Psoas muscle (tissue), 8 donors: ENCODE results near the gene RPL38. TPM values are rescaled to one million over a fixed set of nuclear protein-coding genes. Genes with fewer than 3 reads are reported as not detected.
A peak's percentile ranks its signal among the peaks of the same experiment; 100 is the strongest.

Source experiments
- ATAC-seq, 4 donors: fragments of 200-7000 bp; cut with Tn5 transposase; one replicate each; pipeline ENCODE4 v1.9.1; 2020; ENCODE audit warnings: moderate library complexity in 3 of 4, mild to moderate bottlenecking in 2 of 4
- DNase-seq, 2 donors: peaks; one replicate each; pipeline ENCODE4 v3.0.0-alpha.2; 2020
- H3K27ac ChIP-seq: fragments of 200-600 bp; one replicate; pipeline ENCODE4 v1.8.0; 2022
- H3K27me3 ChIP-seq, 3 donors: fragments of 200-600 bp in 1 of 3; one replicate each; pipeline versions ENCODE4 v1.6.1 to v1.8.0; 2013 to 2022; ENCODE audit warnings: low read length in 2 of 3, mild to moderate bottlenecking in 2 of 3, moderate library complexity in 1 of 3; ENCODE audit not compliant: insufficient read depth in 3 of 3
- H3K36me3 ChIP-seq, 2 donors: fragments of 200-600 bp in 1 of 2; one replicate each; pipeline versions ENCODE4 v1.6.1 to v1.8.0; 2013 to 2022; ENCODE audit warnings: low read depth in 1 of 2, mild to moderate bottlenecking in 1 of 2, moderate library complexity in 1 of 2; ENCODE audit not compliant: insufficient read depth in 1 of 2
- H3K4me1 ChIP-seq: fragments of 200-600 bp; one replicate; pipeline ENCODE4 v1.8.0; 2022
- H3K4me3 ChIP-seq: fragments of 200-600 bp; one replicate; pipeline ENCODE4 v1.8.0; 2022; ENCODE audit warnings: mild to moderate bottlenecking
- H3K9me3 ChIP-seq: fragments of 200-600 bp; one replicate; pipeline ENCODE4 v1.8.0; 2022
- CTCF ChIP-seq: fragments of 200-600 bp; IDR thresholded peaks from one replicate; pipeline ENCODE4 v1.8.0; 2022; ENCODE audit warnings: antibody characterized with exemption
- WGBS, 3 donors: extraction: QIAGEN DNeasy Blood & Tissue Kit; methylation state at CpG; one replicate each; pipeline versions ENCODE4 v1.1.6 to v1.1.7; 2013; 5-methylcytosine and 5-hydroxymethylcytosine counted together
- intact Hi-C, 2 donors: fragments of 100-400 bp; cut with DNase I; formaldehyde crosslinking; loops; one replicate each; pipeline versions ENCODE4 v1.11.0 to v1.14.2; 2022
- polyA plus RNA-seq, 3 donors: library from polyadenylated mRNA; stranded (reverse); fragments of 200-250 nt; gene quantifications; one replicate each; pipeline ENCODE4 v1.2.3, GENCODE V29; 2013
- total RNA-seq, 4 donors: library from RNA; stranded (reverse); fragmentation: NEBNext Ultra II Directional in 2 of 4; extraction: Animal tissue kit (Norgen Biotek cat#: 25700) in 2 of 4; gene quantifications; one replicate each; pipeline versions ENCODE4 v1.2.1 to v1.2.4, GENCODE V29; 2021 to 2023
- donor health status: healthy with polysubstance abuse.
- donor health status: DM: no; HTN: no; CAD: no; lungs with moderate emphysema.
- donor health status: Bipolar disorder and iron deficiency.
- donor health status: healthy.
- donor health status: DM: yes; HTN: yes; CAD: no.
- donor health status: DM: no; HTN: no; CAD: no.
- donor health status: DM: no; HTN: no; CAD: no.
- donor health status: DM: yes; HTN: yes; CAD: no.

RPL38 gene
- total and polyA plus RNA-seq, 7 donors, result 1,032 to 1,956 (median 1,360) TPM

GRCh38 chr17:74206332-74206818 lies 2.9 kb downstream of the RPL38 start:
- H3K9me3 ChIP-seq, result no peaks in the 10 kb centered on the region
- no peak for TF ChIP-seq CTCF
- peaks cover 57% of the 10 kb centered on the region for H3K4me1 ChIP-seq
- 40 to 64% (median 49%) methylated on average over 5 of the region's 5 CpGs for WGBS, 3 donors
- ATAC-seq (no peak), DNase-seq (no peak)
- peak overlapping the region; percentile 46 for H3K27ac ChIP-seq
- intact Hi-C loops, result no loop called here
- H3K4me3 ChIP-seq, result no peak overlapping the region
- H3K36me3 ChIP-seq, result peaks cover 4 to 60% of the 10 kb centered on the region in 2 donors
- no peaks in the 10 kb centered on the region for H3K27me3 ChIP-seq

- TF ChIP-seq CTCF, result peak; percentile 96
- H3K4me3 ChIP-seq, result no peak overlapping the region
- no peaks in the 10 kb centered on the region for H3K27me3 ChIP-seq
- H3K9me3 ChIP-seq, result no peaks in the 10 kb centered on the region
- H3K4me1 ChIP-seq, result peaks cover 58% of the 10 kb centered on the region
- ATAC-seq (peak; percentile 33 to 51 (median 48)), DNase-seq (peak; percentile 65 to 84)
- 27 to 36% (median 32%) methylated on average over 18 of the region's 18 CpGs for WGBS, 3 donors
- intact Hi-C loops, result loop anchor here (2.0 to 10.0 kb wide), 5 partner anchors 86 to 244 kb away; partner anchors contain the start of genes BTBD17 (in 2 of the 2), GPR142 (in 1 of the 2) and GPRC5C (in 1 of the 2)
- H3K27ac ChIP-seq, result peak overlapping the region; percentile 96
- peaks cover 4 to 47% of the 10 kb centered on the region in 2 donors for H3K36me3 ChIP-seq
These were observed 7.0 kb downstream of the RPL38 start for GRCh38 chr17:74210191-74211140.

GRCh38 chr17:74211141-74211911 lies 7.8 kb downstream of the RPL38 start:
- H3K9me3 ChIP-seq, result no peaks in the 10 kb centered on the region
- intact Hi-C loops, result loop anchor here (2.0 to 10.0 kb wide), 5 partner anchors 85 to 243 kb away; partner anchors contain the start of genes BTBD17 (in 2 of the 2), GPR142 (in 1 of the 2) and GPRC5C (in 1 of the 2)
- 65 to 73% (median 68%) methylated on average over 14 of the region's 14 CpGs for WGBS, 3 donors
- no peak for TF ChIP-seq CTCF
- peaks cover 55% of the 10 kb centered on the region for H3K4me1 ChIP-seq
- no peak for ATAC-seq
- peaks cover 4 to 38% of the 10 kb centered on the region in 2 donors for H3K36me3 ChIP-seq
- no peak for DNase-seq
- H3K27ac ChIP-seq, result peak overlapping the region; percentile 96
- H3K4me3 ChIP-seq, result peak overlapping the region; percentile 60
- no peaks in the 10 kb centered on the region for H3K27me3 ChIP-seq

- H3K4me3 ChIP-seq, result peak overlapping the region; percentile 60
- H3K9me3 ChIP-seq, result no peaks in the 10 kb centered on the region
- H3K36me3 ChIP-seq, result peaks cover 4 to 34% of the 10 kb centered on the region in 2 donors
- WGBS, 3 donors, result 35 to 44% (median 40%) methylated on average over 8 of the region's 8 CpGs
- H3K27ac ChIP-seq, result peak overlapping the region; percentile 96
- intact Hi-C loops, result loop anchor here (2.0 to 10.0 kb wide), 5 partner anchors 85 to 243 kb away; partner anchors contain the start of genes BTBD17 (in 2 of the 2), GPR142 (in 1 of the 2) and GPRC5C (in 1 of the 2)
- no peak for DNase-seq
- H3K4me1 ChIP-seq, result peaks cover 57% of the 10 kb centered on the region
- no peak for ATAC-seq
- no peak for TF ChIP-seq CTCF
- H3K27me3 ChIP-seq, result no peaks in the 10 kb centered on the region
These were observed 8.4 kb downstream of the RPL38 start for GRCh38 chr17:74211912-74212208.
